HL-60/S4 treated with retinoic acid at 250 ng/mL for 4 days and 3 days (cell line): Measurements from ENCODE around the gene KRTAP5-4.
"Not testable (repeated sequence)": the region's sequence is repeated elsewhere in the genome, so short reads cannot be mapped to it uniquely, and the experiment has no call there.

ENCODE experiments used
- in situ Hi-C: fragments of 300-500 bp; cut with MboI; formaldehyde crosslinking; loops from 2 replicates; pipeline ENCODE4 v1.7.0; 2022; ENCODE audit warnings: low sequenced_read_pairs

KRTAP5-4 gene

DNA sequence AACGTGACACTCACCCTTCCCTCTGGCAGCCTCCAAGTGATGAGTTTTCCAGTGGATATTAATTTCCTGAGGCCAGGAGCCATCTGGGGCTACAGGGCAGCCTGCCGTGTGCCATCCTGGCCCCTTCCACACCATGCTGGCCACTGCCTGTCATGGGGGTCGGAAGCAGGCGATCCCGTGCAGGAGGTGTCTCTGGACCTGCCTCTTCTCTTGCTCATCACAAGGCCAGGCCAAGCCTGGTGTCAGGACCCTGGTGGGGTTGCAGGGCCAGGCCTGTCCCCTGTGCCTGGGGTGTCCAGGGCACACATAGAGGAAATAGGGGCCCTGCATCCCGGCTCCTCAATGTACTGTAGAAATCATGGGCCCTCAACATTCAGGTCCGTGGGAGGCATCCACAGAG lies 17.2 kb downstream of the KRTAP5-4 start:
- in situ Hi-C loops: no loop called here

DNA sequence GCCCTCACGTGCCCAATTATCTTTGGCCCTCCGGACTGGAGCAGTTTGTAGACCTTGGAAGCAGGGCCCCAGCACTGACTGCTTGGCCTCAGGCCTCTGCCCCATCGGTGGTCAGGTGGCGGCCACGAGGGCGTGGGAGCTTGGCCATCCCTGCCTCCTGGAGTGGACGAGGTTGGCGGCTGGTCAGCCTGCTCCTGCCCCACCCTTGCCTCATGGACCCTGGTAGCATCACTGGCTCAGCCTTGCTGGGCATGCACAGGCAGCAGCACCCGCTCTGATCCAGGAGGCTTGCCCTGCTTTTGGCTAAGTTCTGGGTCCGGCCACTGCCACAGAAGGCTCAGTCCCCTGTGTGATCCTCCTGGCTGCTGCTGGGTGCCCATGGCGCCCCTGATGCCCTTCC lies 17.8 kb downstream of the KRTAP5-4 start:
- in situ Hi-C loops: no loop called here

DNA sequence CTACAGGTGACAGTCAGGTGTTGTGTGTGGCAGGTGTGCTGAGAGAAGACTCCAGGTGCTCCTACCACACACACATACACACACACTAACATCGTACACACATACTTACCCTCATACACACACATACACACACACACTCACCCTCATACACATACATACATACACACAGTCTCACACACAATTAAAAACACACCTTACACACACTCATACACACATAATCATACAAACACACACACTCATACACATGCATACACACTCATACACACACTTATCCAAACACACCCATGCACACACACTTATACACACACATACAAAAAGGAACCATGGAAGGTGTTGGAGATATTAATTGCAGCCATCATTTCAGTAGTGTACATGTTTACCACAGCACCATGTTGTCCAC lies 18.3 kb downstream of the KRTAP5-4 start:
- in situ Hi-C loops: no loop called here

DNA sequence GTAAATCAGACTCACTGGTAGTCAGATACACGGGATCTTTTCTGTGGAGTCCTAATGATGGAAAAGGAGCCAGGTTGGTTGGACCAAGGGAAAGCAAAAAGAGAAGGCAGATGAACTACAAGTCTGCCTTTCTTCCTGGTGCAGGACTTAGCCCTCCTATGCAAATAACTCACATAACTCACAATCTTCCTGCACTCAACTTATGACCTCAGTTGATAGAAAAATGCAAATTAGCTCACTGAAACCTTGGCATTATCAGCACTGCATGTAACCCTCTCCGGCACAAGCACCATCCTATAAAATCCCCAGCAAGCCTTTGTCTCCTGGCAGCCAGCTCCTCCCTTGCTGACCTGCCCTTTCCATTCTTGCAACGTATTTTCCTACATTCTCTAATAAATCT lies 20.3 kb downstream of the KRTAP5-4 start:
- in situ Hi-C loops: not testable (repeated sequence)

DNA sequence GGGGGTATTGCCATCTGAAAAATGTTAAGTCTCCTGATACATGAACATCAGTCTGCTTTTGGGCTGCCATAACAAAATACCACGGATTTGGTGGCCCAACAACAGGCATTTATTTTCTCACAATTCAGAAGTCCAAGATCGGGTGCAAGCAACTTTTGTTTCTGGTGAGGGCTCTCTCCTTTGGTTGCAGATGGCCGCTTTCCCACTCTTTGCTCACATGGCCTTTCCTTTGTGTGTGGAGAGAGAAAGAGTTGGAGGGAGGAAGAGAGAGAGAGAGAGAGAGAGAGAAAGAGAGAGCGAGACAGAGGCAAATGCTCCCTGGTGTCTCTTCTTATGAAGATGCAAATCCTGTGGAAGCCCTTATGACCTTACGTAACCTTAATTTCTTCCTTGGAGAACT lies 21.3 kb downstream of the KRTAP5-4 start:
- in situ Hi-C loops: no loop called here

DNA sequence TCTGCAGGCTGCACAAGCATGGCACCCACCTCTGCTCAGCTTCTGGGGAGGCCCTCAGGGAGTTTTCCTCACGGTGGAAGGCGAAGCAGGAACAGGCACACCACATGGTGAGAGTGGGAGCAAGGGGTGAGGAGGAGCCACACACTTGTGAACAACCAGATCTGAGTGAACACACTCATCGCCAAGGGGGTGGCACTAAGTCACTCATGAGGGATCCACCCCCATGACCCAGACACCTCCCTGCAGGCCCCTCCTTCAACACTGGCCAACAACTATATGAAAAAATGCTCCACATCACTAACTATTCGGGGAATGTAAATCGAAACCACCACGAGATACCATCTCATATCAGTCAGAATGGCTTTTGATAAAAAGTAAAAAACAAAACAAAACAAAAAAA lies 23.1 kb downstream of the KRTAP5-4 start:
- in situ Hi-C loops: no loop called here

DNA sequence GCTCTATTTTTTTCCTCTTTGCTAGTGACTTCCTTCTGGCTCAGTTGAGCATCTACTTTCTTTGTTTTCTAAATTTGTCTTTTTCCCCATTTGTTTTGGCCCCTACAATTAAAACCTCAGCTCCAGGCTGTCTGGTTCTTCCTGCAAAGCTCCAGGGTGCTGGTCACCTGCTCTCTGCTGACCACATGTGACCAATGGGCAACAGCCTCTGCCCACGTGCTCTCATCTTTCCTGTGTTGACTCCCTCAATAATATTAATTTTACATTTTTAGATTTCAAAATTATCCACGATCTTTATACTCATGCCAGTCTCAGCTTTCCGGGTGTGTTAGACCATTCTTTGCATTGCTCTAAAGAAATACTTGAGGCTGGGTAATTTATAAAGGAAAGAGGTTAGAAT lies 23.5 kb downstream of the KRTAP5-4 start:
- in situ Hi-C loops: not testable (repeated sequence)

DNA sequence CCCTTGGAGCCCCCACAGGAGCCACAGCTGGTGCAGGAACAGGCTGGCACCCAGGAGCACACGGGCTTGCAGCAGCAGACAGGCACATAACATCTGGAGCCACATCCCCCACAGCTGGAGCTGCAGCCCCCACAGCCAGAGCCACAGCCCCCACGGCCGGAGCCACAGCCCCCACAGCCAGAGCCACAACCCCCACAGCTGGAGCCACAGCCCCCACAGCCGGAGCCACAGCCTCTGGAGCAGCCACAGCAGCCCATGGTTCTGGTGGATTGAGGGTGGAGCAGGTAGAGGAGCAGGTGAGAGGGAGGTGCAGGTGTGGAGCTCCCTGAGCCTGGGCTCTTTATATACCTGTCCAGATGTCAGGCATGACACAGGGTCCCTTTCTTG lies 24.0 kb downstream of the KRTAP5-4 start, which contains the start of gene KRTAP5-2:
KRTAP5-2 (minus strand) TSS at position 301 of the 387 bp plus-strand sequence; CDS start at position 257, 44 bp downstream.
- in situ Hi-C loops: no loop called here

DNA sequence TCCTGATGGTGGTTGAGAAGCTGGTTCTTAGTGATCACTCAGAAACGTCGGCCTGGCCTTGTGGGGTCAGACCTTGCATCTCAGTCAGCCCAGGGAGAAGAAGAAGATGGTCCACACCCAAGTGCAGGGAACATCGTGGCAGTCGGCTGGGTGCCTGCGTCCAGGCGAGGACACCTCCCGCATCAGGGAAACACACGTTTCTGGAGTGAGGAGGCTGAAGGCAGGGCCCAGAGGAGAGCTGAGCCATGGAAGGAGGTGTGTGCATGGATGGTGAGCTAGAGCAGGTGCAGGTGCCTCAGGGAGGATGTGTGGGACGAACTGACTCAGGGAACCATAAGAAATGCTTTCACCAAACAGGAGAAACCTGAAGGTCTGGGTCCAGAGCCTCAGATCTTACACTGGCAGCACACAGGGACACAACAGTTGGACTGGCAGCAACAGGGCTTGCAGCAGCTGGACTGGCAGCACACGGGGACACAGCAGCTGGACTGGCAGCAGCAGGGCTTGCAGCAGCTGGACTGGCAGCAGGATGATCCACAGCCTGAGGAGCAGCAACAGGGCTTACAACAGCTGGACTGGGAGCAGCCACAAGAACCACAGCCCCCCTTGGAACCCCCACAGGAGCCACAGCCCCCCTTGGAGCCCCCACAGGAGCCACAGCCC lies 24.5 kb downstream of the KRTAP5-4 start:
- in situ Hi-C loops: no loop called here

DNA sequence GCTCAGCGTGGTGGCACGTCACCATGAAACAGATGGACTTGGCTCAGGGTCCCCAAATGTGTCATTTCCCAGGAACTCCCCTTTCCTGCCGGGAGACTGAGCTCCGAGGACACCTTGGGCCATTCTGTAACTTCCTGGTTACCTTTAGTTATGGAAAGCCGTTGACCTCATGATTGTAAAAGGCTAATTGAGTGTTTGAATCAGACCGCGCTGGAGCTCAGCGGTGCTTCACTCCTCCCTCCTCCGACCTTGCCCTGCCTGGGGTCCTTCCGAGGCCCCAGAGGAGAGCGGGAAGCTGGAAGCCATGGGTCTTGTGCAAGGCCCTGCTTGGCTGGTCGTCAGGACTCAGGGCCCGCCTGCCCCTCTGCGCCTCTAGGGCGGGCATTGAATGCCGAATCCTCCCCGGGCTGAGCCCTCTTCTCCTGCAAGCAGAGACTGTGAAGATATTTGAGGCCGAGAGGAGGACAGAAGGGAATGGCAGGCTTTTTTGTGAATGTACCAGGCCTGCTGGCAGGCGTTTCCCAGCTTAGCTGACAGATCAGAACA lies 25.3 kb downstream of the KRTAP5-4 start:
- in situ Hi-C loops: not testable (repeated sequence)

DNA sequence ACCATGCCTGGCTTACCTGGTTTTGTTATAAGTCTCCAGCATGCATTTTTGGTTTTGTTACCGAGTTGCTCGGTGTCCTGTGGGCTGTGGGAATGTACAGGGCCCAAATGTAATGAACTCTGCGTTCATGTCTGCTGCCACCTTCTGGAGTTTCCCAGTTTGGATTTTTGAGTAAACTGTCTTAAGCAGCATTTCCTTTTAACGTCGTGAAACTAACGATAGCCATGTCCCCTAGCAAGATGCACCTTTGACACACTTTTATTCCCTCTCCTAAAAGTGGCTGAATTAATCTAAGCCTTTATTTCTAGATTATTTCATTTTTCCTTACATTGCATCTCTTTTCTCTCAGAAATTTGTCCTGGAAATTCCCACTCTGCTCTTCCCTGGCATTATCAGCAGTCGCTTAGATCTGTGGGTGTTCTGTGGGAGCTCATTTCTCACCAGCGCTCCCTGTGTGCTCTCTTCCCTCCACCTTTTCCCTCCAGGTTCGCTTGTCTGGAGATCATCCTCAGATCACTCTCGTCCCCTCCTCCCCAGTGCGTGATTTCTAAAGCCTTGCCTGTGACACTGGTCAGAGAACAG lies 25.9 kb downstream of the KRTAP5-4 start:
- in situ Hi-C loops: not testable (repeated sequence)

DNA sequence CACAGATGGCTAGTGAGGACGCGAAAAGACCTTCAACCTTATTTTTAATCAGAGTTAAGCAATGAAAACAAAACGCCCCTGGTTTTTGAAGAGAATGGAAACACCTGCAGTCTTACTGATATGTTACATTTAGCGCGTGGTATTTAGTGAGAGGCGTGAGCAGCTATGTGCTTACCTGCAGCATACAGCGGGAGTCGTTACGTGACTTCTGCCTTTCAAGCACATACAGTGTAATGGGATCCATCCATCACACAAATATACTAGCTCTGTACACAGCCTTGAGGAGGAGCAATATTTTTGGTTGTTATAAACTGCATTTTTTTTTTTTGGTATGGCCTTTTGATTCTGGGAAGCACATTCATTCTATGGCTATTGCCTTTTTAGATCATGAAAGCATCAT lies 29.3 kb downstream of the KRTAP5-4 start:
- in situ Hi-C loops: no loop called here

DNA sequence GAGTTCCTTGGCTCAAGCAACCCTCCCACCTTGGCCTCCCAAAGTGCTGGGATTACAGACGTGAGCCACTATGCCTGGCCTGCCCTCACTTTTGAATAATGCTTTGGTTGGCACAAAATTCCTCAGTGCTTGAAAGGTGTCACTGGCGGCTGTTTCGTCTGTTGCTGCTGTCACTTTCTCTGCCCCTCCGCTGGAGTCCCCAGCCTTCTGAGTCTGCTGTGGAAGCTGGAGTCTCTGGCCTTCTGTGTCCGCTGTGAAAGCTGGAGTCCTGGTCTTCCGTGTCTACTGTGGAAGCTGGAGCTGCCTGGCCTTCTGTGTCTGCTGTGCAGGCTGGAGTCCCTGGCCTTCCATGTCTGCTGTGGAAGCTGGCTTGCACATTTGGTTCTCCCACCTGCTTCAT lies 31.9 kb downstream of the KRTAP5-4 start:
- in situ Hi-C loops: no loop called here

DNA sequence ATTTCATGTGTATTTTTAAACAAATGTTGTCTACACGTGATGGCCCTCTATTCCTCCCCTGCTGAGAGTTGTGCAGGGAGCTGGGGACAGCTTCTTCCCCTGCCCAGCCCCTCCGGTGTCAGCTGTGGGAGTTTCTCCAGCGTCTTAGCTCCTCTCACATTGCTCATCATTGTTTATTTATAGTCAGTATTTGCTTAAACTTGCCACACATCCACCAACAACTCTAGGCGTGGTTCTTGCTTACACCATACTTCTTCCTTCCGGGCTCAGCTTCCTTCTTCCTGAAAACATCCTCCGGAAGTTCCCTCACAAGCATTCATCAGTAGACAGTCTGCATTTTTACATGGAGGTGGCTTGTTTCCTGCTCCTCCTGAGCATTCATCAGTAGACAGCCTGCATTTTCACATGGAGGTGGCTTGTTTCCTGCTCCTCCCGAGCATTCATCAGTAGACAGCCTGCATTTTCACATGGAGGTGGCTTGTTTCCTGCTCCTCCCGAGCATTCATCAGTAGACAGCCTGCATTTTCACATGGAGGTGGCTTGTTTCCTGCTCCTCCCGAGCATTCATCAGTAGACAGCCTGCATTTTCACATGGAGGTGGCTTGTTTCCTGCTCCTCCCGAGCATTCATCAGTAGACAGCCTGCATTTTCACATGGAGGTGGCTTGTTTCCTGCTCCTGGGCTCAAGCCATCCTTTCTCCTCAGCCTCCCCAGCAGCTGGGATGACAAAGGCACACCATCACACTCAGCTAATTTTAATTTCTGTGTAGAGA lies 32.6 kb downstream of the KRTAP5-4 start:
- in situ Hi-C loops: not testable (repeated sequence)

DNA sequence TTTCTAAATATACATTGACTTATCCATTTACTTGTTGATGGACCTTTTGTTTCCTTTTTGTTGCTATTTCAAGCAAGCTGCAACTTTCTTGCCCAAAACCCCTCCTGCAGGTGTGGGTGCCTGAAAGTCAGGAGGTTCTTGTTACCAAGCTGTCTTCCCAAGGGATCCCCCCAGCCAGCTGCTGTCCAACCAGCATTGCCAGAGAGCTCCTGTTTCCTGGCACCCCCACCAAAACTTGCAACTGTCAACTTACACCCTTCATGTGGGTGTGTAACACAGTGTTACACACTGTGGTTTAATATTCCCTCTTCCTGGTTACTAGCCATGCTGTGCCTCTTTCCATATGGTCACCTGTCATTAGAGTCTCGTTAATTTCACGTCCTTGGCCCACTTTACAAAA lies 35.2 kb downstream of the KRTAP5-4 start:
- in situ Hi-C loops: no loop called here

DNA sequence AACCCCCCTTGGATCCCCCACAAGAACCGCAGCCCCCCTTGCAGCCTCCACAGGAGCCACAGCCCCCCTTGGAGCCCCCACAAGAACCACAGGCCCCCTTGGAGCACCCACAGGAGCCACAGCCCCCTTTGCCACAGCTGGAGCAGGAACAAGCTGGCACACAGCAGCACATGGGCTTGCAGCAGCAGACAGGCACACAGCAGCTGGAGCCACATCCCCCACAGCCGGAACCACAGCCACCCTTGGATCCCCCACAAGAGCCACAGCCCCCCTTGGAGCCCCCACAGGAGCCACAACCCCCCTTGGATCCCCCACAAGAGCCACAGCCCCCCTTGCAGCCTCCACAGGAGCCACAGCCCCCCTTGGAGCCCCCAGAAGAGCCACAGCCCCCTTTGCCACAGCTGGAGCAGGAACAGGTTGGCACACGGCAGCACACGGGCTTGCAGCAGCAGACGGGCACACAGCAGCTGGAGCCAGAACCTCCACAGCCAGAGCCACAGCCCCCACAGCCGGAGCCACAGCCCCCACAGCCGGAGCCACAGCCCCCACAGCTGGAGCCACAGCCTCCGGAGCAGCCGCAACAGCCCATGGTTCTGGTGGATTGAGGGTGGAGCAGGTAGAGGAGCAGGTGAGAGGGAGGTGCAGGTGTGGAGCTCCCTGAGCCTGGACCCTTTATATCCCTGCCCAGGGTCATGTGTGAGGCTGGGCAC lies 37.1 kb downstream of the KRTAP5-4 start, which contains the start of gene KRTAP5-1:
KRTAP5-1 (minus strand) TSS at position 623 of the 710 bp plus-strand sequence; CDS start at position 589, 34 bp downstream.
- in situ Hi-C loops: not testable (repeated sequence)

DNA sequence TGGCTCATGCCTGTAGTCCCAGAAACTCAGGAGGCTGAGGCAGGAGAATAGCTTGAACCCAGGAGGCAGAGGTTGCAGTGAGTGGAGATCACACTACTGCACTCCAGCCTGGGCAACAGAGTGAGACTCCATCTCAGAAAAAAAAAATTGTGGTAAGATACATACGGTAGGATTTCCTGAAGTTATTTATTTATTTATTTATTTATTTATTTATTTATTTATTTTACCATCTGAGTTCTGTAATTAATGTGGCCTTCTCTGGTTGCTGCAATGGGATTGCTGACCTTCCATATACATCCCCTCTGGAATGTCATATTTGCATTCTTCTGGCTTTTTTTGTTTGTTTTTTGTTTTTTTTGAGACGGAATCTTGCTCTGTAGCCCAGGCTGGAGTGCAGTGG lies 39.0 kb downstream of the KRTAP5-4 start:
- in situ Hi-C loops: not testable (repeated sequence)

DNA sequence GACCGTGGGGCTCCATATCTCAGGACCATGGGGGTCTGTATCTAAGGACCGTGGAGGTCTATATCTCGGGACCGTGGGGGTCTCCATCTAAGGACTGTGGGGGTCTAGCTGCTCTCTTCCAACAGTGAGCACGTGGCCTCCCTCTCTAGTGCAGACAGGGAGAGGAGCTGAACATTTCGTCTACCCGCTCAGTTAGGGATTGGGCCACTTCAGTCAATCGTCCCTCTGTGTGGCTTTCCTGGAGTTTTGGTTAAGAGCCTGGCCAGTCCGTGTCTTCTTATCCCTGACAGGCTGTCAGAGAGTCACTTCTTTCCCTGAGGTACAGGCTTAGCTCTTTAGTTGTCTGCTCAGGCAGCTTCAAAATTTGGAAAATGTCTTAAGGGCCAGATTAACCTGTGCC lies 40.0 kb downstream of the KRTAP5-4 start:
- in situ Hi-C loops: no loop called here

DNA sequence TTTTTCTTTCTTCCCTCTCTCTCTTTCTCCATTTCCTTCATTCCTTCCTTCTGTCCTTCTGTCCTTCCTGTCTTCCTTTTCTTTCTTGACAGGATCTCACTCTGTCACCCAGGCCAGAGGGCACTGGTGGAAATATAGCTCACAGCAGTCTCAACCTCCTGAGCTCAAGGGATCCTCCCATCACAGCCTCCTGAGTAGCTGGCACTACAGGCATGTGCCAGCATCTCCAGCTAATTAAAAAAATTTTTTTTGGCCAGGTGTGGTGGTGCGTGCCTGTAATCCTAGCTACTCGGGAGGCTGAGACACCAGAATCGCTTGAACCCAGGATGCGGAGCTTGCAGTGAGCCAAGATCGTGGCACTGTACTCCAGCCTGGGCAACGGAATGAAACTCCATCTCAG lies 45.1 kb downstream of the KRTAP5-4 start:
- in situ Hi-C loops: no loop called here

DNA sequence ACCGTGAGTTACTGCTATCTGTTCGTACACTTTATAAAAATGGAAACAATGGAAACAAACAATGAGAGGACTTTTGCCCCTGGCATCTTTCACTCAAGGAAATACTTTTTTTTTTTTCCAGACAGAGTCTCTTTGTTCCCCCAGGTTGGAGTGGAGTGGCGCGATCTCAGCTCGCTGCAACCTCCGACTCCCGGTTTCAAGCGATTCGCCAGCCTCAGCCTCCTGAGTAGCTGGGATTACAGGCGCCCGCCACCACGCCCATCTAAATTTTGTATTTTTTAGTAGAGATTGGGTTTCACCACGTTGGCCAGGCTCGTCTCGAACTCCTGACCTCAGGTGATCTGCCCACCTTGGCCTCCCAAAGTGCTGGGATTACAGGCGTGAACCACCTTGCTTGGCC lies 46.2 kb downstream of the KRTAP5-4 start:
- in situ Hi-C loops: not testable (repeated sequence)

DNA sequence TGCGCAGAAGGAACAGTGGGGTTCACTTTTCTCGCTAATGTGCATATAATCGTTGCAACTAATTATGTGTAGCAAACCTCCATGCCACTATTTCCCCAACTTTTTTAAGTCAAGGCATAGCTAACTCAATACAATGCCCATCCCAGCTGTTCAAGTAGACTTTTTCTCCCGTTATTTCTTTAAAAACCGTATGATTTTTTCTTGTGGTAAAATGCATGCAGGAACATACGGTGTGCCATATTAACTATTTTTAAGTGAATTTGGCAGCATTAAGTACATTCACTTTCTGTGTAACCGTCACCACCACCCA lies 47.0 kb downstream of the KRTAP5-4 start:
- in situ Hi-C loops: no loop called here
